NB4 (cell line): ENCODE measurements around the gene C1orf94.

Experiments used
- POLR2A ChIP-seq: IDR thresholded peaks from 2 replicates; pipeline ENCODE4 v1.6.1; 2011; ENCODE audit warnings: mild to moderate bottlenecking; ENCODE audit not compliant: insufficient read length; ENCODE audit errors: extremely low read depth
- TF ChIP-seq, protein P1 (sequence below): IDR thresholded peaks from one replicate; pipeline ENCODE4 v1.5.1; 2012; ENCODE audit warnings: low read depth, low read length
- TF ChIP-seq, protein P2 (sequence below): IDR thresholded peaks from 2 replicates; pipeline ENCODE4 v1.6.1; 2011; ENCODE audit warnings: low read depth, low read length

DNA sequence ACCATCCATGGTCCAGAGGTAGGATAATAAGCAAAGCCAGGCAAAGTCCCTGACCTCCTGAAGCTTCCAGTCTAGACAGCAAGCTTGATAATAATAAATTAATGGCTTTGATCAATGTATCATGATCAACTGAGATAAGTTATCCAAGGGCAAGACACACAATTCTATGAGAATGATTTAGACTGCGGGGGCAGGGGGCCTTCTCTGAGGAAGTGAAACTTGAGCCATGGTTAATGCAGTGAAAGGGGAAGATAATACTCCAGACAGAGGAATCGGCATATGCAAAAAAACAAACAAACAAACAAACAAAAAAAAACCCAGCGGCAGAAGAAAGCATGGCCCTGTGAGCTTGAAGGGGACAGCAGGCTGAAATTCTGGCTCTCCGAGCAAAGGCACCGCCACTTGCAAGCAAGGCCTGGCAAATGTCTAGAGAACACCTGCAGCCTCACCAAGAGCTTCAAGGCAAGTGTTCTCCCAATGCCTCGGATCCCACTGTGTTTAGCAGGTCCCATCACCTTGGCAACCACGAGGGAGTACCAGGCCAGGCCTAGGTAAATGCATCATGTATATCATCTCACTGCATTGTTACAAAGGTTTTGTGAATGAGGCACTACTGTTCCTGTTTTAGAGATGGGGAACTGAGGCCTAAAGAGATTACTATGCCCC is 36.6 kb upstream of the C1orf94 start:
- TF ChIP-seq, protein P1, sequence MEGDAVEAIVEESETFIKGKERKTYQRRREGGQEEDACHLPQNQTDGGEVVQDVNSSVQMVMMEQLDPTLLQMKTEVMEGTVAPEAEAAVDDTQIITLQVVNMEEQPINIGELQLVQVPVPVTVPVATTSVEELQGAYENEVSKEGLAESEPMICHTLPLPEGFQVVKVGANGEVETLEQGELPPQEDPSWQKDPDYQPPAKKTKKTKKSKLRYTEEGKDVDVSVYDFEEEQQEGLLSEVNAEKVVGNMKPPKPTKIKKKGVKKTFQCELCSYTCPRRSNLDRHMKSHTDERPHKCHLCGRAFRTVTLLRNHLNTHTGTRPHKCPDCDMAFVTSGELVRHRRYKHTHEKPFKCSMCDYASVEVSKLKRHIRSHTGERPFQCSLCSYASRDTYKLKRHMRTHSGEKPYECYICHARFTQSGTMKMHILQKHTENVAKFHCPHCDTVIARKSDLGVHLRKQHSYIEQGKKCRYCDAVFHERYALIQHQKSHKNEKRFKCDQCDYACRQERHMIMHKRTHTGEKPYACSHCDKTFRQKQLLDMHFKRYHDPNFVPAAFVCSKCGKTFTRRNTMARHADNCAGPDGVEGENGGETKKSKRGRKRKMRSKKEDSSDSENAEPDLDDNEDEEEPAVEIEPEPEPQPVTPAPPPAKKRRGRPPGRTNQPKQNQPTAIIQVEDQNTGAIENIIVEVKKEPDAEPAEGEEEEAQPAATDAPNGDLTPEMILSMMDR, result no peak
- TF ChIP-seq POLR2A, result no peak
- TF ChIP-seq, protein P2, sequence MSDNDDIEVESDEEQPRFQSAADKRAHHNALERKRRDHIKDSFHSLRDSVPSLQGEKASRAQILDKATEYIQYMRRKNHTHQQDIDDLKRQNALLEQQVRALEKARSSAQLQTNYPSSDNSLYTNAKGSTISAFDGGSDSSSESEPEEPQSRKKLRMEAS, result no peak
